Amniotic stem cell (primary cell): Measurements from ENCODE around the gene RNASE12.
"Not testable (repeated sequence)": the region's sequence is repeated elsewhere in the genome, so short reads cannot be mapped to it uniquely, and the experiment has no call there.

Experiments
- DNase-seq: peaks from one replicate; lab custom pipeline; 2025; lab: John Stamatoyannopoulos, UW

Gene RNASE12

GRCh38 chr14:20613094-20614037, 22.2 kb upstream of the RNASE12 start:
- DNase-seq, result peak; percentile 96

DNA sequence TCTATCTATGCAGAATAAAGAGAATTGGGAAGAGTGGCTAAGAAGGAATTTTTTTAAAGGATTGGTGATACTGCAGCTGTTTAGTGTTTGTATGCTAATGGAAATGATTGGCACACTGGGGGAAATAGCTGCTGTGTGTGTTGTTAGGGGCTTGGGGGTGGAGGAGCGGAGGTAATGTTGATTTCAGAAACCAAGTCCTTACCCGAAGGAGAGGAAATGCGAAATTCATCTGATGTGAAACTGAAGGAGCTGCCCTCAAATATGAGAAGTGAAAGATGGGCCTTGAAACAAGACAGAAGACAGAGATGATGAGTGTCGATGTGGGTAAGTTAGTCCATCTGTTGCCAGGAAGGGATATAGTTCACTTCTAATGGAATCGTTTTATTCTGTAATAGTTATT, 21.2 kb upstream of the RNASE12 start:
- no peak for DNase-seq

- no peak for DNase-seq
These were observed 20.1 kb upstream of the RNASE12 start for GRCh38 chr14:20611277-20611676.

- DNase-seq, result peak; percentile 54
These were observed 19.0 kb upstream of the RNASE12 start for GRCh38 chr14:20610002-20610765.

DNA sequence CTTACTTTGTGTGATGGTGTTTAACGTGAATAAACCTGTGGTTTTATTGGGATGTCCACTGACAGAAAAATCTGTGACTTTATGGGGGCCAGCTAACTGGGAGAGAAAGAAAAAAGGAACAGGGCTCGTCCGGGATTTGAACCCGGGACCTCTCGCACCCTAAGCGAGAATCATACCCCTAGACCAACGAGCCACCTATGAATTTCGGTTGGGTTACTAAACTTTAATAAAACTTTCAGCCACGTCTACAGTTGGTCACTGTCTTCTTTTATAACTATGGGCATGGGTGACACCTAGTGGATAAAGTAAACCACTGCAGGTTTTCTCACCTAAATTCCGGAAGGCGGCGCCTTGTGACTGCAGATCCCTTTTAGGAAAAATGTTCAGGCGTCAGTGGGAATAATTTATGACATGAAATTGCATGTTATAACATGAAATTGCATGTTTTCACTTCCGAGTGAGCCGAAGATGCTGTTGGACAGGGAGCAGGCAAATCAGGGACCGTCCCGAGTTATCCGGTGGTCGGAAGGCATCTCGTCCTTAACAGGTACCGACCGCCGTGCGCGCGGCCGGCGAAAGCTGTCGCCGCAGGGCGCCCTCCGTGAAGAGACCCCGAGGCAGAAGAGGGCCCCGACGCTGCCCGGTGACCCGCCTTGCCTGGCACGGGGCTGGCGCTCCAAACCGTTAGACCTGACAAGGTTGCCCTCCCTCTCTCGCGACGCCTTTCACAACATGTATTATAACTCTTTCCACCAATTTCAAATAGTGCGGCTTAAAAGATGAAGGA, 18.2 kb upstream of the RNASE12 start:
- DNase-seq, result peak; percentile 74

- no peak for DNase-seq
These were observed 17.4 kb upstream of the RNASE12 start for GRCh38 chr14:20608383-20609110.

DNA sequence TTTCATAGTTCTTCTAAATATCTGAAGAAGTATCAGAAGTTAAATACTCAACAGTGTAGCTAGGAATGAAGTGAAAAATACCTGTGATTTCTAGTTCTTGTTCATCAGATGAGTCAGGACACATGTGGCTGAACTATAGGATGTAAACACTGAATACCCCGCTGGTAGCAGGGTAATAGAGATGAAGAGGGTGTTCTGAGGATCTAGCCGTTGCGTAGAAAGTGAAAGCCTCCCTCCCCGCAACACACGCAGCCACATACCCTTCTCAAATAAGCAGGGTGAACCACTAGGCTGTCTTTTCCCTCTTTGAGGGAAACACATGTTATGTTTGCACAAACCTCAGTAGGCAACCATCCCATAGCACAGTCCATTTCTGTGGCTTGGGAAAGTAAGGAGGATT, 16.4 kb upstream of the RNASE12 start:
- DNase-seq, result no peak

DNA sequence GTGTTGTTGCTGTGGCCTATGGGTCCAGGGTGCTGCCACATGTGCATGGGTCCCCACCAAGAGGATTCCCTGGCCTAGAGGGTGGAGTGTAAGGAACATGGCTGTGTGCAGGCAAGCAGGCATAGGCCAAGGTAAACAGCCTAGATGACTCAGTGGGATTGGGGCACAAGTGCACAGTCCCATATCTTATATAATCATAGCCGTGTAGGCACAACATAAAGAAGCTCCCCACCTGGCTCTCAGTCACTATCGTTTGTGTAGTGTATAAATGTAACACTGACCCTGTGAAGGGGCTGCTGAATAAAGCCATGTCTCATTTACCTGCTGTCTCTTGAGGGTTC, 15.7 kb upstream of the RNASE12 start:
- no peak for DNase-seq

DNA sequence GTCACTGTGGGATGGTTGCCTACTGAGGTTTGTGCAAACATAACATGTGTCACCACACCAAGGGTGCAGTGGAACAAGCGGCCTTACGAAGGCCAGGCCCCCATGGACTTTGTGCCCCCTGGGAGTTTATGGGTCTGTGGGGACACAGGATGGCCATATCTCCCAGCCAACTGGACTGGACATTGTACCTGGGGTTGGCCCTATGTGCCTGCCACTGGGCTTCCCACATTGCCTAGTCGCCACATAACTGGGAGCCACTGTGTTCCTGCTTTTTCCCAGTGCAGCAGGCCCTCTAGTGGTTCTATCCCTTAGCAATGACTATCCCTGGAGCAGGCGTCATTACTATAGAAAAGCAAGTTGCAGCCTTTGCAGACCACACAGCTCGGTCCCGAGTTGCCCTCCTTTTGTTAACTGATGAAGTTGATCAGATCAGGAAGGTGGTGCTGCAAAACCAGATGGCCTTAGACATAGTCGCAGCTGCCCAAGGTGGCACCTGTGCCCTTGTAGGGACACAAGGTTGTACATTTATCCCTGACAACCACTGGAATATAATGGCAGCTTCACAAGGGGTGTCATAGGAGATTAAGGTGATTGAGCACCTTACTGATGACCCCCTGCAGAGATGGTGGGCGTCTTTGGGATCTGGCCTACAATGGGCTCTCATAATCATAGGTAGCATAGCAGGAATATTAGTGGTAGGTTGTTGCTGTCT, 15.2 kb upstream of the RNASE12 start:
- DNase-seq, result peak; percentile 14

- no peak for DNase-seq
These were observed 12.9 kb upstream of the RNASE12 start for GRCh38 chr14:20603813-20604690.

DNA sequence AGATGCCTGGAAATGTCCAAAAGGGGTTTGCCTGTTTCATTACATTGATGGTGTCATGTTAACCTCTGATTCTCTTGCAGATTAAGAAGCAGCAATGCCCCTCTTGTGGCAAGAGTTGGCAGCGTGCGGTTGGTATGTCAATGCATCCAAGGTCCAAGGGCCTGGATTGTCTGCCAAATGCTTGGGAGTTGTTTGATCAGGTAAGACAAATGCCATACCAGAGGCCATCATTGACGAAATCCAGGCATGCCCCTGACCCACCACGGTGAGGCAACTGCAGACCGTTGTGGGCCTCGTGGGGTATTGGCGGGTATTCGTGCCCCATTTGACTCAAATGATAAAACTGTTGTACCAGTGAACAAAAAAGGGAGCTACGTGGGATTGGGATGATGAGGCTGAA, 11.4 kb upstream of the RNASE12 start:
- DNase-seq, result no peak

- DNase-seq, result no peak
These were observed 10.3 kb upstream of the RNASE12 start for GRCh38 chr14:20601522-20601921.

GRCh38 chr14:20597108-20597507, 5.9 kb upstream of the RNASE12 start:
- no peak for DNase-seq

DNA sequence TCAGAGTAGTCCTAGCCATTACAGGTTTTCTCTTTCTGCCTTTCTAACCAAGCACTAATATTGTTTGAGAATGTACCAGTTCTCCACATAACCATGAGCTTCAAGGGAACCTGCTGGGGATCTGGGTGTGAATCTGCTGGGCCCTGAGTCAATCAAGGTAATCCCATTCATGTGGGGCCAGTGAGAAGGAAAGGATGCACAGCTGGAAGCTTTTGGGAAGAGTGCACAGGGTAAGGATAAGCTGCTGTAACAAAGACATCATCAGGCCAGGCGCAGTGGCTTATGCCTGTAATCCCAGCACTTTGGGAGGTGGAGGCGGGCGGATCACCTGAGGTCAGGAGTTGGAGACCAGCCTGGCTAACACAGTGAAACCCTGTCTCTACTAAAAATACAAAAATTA, 4.5 kb upstream of the RNASE12 start:
- not testable (repeated sequence) for DNase-seq

- DNase-seq, result no peak
These were observed 1.4 kb upstream of the RNASE12 start for GRCh38 chr14:20592574-20592973.

- DNase-seq, result no peak
These were observed 3.6 kb downstream of the RNASE12 start, which contains the start of gene RNASE11 for GRCh38 chr14:20587489-20588154. RNASE11 (minus strand) TSS chr14:20588001.

GRCh38 chr14:20583908-20584307, 7.3 kb downstream of the RNASE12 start:
- no peak for DNase-seq

- DNase-seq, result no peak
These were observed 8.0 kb downstream of the RNASE12 start for GRCh38 chr14:20583142-20583541.

- no peak for DNase-seq
These were observed 10.9 kb downstream of the RNASE12 start for GRCh38 chr14:20580242-20580641.
